Cardiac septum (tissue), 1 donor: ENCODE measurements around the gene CDX2. TPM values are rescaled to one million over a fixed set of nuclear protein-coding genes. Genes with fewer than 3 reads are reported as not detected.
"Not testable (repeated sequence)": the region's sequence is repeated elsewhere in the genome, so short reads cannot be mapped to it uniquely, and the experiment has no call there.

Experiments
- DNase-seq: peaks from one replicate; pipeline ENCODE4 v3.0.0-alpha.2; 2020; ENCODE audit warnings: low spot score
- intact Hi-C: fragments of 100-400 bp; cut with DNase I; formaldehyde crosslinking; loops from one replicate; pipeline ENCODE4 v1.14.0; 2022
- total RNA-seq: library from RNA; stranded (reverse); fragmentation: NEBNext Ultra II Directional; extraction: Animal tissue kit (Norgen Biotek cat#: 25700); gene quantifications from one replicate; pipeline ENCODE4 v1.2.1, GENCODE V29; 2021
- donor health status: DM: no; HTN: no; CAD: no.

The CDX2 gene
- total RNA-seq, 1 donor from 2014 or later: not detected

DNA sequence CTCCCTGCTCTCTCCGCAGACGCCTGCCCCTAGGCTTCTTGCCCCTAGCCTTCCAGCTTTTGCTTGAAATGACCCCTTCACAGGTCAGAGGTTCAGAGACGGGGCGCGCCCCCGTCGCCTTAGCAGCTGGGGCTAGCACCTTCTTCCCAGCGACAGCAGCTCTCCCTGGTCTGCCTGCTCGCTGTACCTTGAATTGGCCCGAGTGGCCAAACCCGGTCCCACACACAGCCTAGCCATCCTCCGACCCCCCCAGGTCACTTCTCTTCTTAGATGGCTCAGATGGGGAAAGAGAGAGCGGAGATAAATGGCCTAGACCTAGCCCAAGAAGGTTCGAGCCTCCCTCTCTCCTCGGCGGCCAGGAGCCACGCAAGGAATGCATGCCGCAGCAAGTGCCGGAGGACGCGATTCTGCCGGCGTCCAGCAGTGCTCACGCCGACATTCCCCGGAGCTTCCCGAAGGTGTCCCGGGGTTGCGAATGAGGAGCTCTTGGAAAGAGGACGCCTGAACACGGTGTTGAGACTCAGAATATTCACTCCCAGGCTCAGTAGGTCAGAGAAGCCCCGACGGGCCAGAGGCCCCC lies 1.3 kb downstream of the CDX2 start:
- intact Hi-C loops: no loop called here

DNA sequence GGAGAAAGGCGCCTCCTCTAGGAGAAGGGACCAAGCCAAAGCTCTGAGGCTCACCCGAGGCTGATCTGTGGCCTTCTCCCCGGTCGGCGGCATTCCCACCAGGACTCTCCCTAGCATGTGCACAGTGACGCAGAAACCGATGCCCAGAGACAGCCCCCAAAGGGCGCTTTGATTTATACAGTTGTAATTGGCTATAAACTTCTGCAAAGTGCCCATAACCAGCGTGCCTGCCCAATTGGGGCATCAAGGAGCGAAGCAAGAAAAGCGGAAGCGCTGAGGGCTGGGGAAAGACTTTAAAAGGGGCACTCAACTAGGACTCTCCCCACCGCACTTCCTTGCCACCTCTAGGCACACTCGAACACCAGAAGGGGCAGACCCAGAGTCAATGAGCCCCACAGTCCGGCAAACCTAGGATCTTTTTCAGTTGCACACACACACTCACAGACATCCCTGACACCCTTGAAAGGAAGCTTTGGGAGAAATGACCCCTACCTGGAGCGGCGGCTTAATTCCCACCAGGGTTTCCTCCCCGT lies 1.8 kb downstream of the CDX2 start:
- intact Hi-C loops: no loop called here
- no peak for DNase-seq

More for the DNA sequence above, 1.3 kb downstream of the CDX2 start:
- DNase-seq: no peak

DNA sequence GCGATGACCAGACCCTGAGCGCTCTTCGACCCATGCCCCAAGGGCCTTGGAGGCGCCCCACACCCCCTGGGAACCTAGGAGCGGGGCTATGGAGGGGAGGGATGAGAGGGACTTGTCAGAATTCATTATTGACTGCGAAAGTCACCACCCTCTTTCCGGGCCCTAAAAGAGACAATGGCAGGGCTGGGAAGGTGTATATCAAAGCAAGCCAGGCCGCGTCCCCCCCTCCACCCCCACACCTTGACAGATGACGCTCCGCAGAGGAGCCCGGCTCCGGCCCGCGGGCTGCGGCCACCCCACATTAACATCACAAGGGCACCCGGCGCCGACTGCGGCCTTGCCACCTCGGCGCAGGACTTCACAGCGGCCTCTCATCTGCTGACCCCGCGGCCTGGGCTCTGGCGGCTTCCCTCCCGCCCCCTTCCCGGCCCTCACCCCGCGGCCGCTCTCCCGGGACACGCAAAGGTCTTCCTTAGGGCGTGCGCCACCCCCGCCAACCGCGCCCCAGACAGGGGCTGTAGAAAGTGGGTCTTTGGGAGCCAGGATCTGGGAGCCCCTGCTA lies 2.4 kb downstream of the CDX2 start:
- intact Hi-C loops: no loop called here
- DNase-seq: no peak

DNA sequence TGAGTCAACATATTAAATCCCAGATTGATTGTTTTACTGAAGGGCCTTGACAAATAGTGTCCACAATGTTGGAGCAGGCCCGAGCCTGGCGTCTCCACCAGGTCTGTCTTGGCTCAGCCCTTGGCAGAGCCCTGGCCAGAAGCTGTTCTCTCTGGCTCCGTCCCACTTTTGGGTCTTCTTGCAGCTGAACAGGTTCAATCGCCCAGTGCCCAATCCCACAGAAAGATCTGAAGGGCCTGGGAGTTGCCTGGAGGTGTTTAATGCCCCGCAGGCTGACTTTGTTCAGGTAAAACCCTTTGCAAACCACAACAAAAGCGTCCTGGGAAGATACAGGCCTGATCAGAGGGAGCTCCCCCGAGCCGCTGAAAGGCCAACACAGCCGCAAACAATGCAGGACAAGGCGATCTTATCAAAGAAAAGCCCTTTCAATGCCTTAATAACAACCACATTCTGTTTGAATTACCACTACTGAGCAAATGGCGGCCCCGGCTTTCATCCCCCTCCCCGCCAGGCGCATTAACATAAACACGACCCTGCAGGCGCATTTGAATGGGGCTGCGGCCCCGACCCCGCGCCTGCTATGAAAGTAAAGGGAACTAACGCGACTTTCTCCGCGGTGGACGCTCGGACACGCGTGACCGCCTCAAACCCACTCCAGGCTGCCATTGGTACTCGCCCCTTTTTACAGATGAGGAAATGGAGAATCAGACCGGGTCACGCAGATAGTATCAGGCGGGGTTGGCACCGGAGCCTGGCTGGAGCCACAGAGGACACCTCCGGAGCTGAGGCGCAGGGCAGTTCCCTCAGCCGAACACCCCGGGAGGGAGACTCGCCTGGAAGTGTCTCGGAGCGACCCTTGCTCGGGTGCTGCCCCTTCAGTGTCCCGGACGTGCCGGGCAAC lies 3.1 kb downstream of the CDX2 start:
- no peak for DNase-seq
- intact Hi-C loops: no loop called here

DNA sequence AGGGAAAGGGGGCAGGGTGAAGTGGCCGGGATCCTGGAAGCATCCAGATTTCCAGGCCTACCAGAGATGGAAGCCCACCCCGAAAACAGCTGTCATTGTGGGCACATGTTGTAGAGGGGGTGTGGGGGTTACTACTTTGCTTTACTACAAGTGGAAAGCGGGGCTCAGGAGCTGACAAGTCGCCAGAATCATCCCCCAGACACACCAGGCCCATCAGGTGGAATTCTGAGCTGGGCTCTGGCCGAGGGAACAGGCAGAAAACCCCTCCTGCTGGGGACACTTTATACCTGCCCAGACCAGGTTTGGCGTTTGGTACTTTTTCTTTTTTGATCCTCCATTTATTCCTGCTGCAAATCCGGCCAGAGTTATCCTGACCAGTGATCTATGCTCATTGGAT lies 3.8 kb downstream of the CDX2 start:
- intact Hi-C loops: no loop called here

DNA sequence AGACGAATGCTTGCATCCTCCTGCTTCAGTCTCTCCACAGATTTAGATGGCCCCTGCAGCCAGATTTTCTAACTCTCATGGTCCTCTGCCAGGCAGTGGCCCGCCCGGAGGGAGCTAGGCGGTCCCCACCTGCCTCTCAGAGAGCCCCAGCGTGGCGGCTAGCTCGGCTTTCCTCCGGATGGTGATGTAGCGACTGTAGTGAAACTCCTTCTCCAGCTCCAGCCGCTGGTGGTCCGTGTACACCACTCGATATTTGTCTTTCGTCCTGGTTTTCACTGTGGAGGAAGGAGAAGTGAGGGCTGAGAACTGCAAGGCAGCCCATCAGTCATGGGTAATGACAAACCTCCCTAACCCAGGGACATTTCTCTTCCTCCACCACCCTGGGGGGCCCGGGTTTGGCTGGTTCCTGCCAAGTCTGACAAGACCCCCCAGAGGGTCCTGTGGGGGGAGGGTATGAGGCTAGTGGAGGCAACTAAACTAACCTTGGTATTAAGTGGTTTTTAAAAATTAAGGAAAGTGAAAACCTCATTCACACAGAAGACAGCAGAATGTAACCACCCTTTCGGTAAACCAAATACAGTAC lies 4.3 kb downstream of the CDX2 start:
- no peak for DNase-seq
- intact Hi-C loops: no loop called here

More for the DNA sequence above, 3.8 kb downstream of the CDX2 start:
- no peak for DNase-seq

DNA sequence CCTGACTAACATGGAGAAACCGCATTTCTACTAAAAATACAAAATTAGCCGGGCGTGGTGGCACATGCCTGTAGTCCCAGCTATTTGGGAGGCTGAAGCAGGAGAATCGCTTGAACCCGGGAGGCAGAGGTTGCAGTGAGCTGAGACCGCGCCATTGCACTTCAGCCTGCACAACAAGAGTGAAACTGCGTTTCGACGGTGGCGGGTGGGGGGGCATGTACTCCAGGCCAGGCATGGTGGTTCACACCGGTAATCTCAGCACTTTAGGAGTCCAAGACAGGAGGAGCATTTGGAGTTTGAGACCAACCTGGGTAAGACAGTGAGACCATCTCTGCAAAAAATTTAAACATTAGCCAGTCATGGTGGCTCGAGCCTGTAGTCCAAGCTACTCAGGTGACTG lies 4.9 kb downstream of the CDX2 start:
- DNase-seq, intact Hi-C loops: not testable (repeated sequence)

DNA sequence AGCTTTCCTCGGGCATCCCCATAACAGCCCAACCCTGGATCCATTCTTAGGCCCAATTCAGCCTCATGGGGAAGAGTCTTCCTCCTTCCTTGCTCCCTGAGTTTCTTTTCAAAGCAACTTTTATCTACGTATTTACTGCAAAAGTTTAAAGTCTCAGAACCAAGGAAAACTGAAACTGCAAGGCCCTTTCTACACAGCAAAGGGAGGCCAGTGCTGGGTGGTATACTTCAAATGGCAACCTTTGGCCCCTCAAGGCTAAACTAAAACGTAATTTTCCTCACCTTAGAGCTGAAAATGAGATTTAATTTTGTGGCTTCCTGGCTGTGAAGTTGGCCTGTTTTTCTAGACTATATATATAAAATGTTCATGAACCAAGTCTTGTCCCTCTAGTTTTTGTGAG lies 5.6 kb downstream of the CDX2 start:
- intact Hi-C loops: no loop called here
- no peak for DNase-seq

DNA sequence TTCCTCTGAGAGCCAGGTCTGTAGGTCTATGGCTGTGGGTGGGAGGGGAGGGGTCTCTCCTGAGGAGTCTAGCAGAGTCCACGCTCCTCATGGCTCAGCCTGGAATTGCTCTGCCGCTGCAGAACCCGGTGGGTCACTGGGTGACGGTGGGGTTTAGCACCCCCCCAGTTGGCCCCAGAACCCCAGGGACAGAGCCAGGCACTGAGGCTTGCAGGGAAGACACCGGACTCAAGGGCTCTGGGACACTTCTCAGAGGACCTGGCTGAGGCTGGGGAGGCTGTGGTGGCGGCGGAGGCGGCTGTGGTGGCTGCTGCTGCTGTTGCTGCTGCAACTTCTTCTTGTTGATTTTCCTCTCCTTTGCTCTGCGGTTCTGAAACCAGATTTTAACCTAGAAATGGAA lies 6.1 kb downstream of the CDX2 start:
- intact Hi-C loops: no loop called here
- peak; percentile 38 for DNase-seq

DNA sequence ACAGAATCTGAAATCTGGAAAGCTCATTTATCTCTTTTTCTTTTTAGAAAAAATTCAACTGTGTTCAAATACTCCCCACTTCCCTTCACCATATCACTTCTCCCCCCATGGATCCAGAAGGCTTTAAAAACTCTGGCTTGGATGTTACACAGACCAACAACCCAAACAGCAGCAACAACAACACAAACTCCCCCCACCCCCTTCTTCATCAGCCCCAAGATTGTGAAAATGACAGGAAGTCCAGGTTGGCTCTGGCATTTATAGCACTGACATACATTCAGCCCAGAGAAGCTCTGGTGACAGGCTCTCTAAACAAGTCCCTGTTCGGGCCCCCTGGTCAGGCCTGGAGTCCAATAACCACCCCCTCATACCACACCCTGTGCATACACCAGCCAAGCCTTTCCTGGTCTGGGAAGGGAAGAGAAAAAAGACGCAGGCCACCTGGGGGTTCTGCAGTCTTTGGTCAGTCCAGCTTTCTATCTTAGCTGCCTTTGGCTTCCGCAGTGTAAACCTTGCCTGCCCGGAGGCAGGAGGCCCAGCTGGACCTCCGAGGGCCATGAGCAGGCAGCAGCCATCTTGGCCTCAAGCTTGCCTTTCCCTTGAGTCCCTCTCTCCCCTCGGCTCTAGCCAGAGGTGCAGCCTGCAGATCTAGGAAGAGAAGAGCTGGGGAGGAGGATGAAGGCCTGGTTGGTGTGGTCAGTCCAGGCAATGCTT lies 6.8 kb downstream of the CDX2 start:
- DNase-seq: peak; percentile 5
- intact Hi-C loops: no loop called here

DNA sequence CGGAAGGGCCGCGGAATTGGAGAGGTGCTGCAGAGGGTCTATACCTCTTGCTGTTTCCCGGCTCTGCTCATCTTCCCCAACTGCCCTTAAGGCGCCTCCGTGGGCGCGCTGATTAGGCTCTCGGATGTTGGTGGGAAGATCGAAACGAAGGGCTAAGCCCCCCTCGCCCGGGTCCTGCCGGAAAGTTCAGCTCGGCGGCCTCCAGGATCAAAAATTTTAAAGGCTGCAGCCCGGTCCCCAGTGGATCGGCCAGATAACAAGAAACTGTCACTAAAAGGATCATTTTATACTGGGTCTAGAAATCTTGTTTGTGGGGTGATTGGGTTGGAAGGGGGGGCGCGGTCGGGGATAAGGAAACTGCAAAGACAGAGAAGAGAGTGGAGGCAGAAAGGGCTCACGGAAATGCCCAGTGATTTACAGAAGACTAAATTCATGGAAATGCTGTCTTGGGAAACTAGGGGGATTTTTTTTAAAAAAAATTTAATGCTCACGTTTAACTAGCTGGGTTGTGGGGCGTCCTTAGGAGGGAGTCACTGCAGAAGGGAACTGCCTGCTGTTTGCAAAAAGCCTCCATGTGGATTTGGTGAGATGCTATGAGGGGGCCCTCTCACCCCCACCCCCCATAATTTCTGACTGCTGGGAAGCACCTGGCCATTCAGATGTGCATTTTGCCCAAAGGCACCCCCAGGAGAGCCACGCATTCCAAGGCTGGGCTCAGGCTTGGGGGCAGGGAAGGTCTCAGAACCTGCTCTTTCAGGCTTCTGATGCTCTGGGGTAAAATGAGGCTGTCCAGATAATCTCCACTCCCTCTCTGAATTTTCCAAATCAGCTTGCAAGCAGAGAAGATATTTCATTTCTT lies 7.7 kb downstream of the CDX2 start:
- no peak for DNase-seq
- intact Hi-C loops: no loop called here

DNA sequence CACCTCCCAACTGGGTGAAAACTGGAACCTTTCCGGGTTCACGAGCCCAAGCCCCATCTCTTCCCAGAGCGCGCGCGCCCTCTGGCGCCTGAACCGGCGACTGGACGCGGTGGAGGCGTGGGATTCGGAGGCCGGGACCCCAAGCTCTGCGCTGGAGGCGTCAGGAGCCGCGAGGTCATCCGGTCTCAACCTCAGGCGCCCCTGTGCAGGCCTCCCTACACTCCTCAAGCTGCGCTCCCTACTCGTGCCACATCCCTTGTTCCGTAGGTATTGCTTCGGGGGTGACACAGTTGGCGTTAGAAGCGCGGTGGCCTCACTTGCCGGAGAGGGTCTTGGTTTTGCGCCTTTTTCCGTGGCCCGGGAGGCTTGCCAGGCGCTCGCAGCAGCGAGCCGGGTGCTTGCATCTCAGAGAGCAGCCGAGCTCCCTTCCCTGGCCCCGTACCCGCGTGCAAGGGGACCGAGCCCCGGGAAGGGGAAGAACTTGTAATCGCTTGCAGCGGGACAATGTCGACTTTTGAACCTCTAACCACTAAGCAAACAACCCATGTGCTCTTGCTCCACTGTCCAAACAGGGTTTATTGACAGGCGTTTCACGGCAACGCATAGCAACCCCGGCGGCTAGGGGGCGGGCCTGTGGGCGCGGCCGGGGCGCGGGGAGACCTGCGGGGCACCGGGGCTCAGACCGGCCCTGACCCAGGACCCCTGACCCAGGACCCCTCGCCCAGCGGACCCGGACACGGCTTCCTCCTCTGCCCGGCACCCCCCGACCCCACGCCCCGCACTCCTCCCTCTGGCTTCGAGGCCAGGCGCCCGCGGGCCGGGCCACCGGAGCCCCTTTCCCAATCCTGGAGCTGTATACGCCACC lies 8.5 kb downstream of the CDX2 start:
- intact Hi-C loops: no loop called here
- no peak for DNase-seq

DNA sequence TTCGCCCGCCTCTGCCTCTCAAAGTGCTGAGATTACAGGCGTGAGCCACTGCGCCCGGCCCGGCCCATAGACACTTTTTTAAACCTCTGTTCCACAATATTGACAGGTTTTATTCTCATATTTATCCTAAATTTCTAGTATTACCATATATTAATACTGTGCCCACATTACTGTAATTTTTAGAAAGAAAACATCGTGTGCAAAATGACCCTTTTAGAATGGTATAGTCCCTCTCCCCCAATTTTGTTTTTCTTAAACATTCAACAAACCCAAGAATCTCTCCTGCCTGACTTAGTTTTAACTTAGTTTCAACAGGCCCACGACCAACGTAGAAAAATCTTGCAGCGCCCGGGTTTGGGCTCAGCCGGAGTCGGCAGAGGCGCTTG lies 9.1 kb downstream of the CDX2 start:
- DNase-seq: no peak
- intact Hi-C loops: loop anchor here (10.0 kb wide), 2 partner anchors 135 to 595 kb away; no protein-coding TSS in a partner anchor

DNA sequence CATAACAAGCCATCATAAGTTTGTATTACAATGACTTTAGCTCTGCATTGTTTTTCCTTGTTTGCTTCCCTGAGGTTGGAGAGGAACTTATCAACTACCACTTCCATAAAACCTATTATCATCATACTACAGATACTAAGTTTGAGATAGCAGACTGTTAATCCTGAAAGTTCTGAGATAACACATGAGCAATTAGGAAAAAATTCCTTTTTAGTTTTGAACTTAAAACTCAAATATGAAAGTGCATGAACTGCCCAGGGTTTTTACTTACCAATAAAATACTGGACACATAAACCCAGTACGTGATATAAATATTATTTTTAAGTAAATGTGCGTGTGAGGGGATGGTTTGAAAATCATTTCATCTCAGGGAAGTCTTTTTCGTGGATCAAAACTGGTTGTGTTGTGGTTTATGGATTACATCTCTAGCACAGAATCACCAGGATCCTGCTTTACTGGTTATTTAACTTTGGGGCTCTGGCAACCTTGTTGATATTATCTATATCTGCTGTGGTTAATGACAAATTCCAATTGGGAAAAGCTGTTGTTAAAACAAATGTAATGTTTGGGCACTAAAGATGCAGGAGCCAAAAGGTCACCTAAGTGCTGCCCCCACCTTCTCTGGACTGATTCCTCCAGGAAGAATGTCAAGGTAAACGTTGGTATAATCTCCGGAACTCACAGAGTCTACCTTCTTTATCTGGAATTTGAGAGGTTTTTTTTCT lies 12.4 kb downstream of the CDX2 start:
- intact Hi-C loops: loop anchor here (10.0 kb wide), 2 partner anchors 132 to 592 kb away; no protein-coding TSS in a partner anchor
- no peak for DNase-seq

DNA sequence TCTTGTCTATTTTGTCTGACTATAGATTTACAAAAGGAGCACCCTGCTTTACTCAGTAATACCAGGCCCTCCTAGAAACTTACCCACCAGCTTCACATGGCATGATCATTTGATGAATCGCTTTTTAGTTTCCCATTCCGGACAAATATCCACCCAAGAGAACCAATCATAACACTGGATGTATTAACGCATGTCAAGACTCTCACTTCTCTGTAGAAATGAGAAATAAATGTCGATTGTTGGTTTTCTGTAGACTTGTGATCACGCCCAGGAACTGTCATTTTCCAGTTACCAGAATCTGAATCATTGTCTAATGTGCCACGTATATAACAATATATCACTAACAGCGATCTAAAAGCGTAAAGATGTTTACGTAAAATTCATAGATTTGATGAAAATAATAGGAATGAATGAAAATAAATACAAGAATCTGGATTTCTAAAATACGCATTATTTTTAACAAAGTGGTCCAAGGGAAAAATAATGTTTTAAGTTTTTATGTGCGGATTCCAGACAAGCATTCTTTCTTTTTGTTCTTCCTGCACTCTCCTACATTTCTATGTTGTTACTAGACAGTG lies 14.0 kb downstream of the CDX2 start:
- intact Hi-C loops: loop anchor here (10.0 kb wide), 2 partner anchors 130 to 590 kb away; no protein-coding TSS in a partner anchor
- DNase-seq: no peak

DNA sequence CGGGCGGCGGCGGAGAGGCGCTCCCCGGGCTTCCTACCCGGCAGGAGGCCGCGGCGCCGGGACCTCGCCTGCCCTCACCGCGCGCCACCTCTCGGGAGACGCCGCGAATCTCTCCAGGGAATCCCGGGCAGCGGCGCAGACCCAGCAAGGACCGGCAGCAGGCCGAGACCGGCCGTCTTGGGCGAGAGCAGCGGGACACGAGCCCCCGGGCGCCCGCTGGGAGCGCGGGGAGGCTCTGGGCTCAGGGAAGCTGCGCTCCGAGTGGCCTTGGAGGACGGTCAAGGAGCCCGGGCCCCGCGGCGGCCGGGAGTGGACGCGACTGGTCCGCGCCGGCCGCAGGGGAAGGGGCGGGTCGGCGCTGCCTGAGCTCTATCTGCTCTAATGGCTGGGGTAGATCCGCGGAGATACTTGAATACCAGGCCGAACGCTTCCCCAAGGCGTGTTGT lies 14.7 kb downstream of the CDX2 start:
- intact Hi-C loops: loop anchor here (10.0 kb wide), 2 partner anchors 130 to 590 kb away; no protein-coding TSS in a partner anchor
- no peak for DNase-seq
